Bone marrow (tissue), 2 donors: ENCODE results near the gene KIAA0513.
A peak's percentile ranks its signal among the peaks of the same experiment; 100 is the strongest.
"Not testable (repeated sequence)": the region's sequence is repeated elsewhere in the genome, so short reads cannot be mapped to it uniquely, and the experiment has no call there.

Experiments used
- DNase-seq, 2 donors: peaks; one replicate each; lab custom pipeline; 2025; lab: John Stamatoyannopoulos, UW

KIAA0513 gene

GRCh38 chr16:85113168-85113733, 85.7 kb downstream of the KIAA0513 start:
- no peak for DNase-seq

GRCh38 chr16:85113913-85114312, 86.3 kb downstream of the KIAA0513 start:
- DNase-seq: no peak

GRCh38 chr16:85114909-85115567, 87.4 kb downstream of the KIAA0513 start:
- DNase-seq: peak; percentile 54 to 55

DNA sequence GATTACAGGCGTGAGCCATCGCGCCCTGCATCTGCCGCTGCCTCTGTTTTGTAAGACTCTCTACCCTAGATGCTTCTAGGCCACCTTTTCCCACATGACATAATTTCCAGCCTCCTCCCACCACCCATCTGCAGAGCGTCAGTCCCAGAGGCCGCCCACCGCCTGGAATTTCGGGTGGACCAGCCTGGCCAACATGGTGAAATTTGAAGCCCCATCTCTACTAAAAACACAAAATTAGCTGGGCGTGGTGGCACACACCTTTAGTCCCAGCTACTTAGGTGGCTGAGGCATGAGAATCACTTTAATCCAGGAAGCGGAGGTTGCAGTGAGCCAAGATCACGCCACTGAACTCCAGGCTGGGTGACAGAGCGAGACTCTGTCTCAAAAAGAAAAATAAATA, 89.8 kb downstream of the KIAA0513 start:
- no peak for DNase-seq

GRCh38 chr16:85120006-85120340, 92.4 kb downstream of the KIAA0513 start:
- no peak for DNase-seq

- DNase-seq: not testable (repeated sequence)
Observed at GRCh38 chr16:85123441-85123840, 95.8 kb downstream of the KIAA0513 start.

GRCh38 chr16:85123891-85124635, 96.5 kb downstream of the KIAA0513 start:
- no peak for DNase-seq

DNA sequence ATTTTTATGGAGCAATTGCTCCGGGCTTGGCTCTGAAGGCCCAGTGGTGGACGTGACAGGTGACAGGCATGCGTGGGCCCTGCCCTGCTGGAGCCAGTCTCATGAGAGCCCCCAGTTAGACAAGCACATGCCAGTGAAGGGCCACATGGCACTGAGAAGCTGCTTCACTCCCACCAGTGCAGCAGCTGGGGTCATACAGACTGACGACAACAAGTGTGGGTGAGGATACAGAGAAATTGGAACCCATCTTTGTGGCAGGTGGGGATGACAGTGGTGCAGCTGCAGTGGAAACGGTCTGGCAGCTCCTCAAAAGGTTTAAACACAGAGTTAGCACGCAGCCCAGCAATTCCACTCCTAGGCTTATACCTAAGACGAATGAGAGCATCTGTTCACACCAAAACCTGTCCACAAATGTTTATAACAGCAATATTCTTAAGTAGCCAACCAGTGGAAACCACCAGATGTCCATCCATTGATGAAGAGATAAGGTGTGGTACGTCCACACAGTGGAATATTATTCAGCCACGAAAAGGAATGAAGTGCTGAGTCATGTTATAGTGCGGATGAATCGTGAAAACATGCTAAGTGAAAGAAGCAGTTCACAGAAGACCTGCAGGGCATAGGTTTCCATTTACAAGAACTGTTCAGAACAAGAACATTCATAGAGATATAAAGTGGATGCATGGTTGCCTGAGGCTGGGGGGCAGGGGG, 97.2 kb downstream of the KIAA0513 start:
- no peak for DNase-seq

GRCh38 chr16:85125570-85126393, 98.2 kb downstream of the KIAA0513 start:
- no peak for DNase-seq

DNA sequence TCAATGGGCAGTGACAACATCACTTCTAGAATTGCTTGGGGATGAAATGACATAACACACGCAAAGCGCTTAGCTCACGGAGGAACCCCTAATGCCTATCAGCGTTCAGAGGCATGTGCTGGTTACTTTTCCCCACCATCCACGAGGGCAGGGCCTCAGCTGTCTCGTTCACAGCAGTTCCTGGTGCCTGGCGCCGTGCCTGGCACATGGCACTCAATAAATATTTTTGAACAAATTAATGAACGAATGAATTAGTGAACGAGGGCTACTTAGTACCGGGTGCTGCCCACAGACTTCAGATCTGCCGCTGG, 98.8 kb downstream of the KIAA0513 start:
- no peak for DNase-seq

DNA sequence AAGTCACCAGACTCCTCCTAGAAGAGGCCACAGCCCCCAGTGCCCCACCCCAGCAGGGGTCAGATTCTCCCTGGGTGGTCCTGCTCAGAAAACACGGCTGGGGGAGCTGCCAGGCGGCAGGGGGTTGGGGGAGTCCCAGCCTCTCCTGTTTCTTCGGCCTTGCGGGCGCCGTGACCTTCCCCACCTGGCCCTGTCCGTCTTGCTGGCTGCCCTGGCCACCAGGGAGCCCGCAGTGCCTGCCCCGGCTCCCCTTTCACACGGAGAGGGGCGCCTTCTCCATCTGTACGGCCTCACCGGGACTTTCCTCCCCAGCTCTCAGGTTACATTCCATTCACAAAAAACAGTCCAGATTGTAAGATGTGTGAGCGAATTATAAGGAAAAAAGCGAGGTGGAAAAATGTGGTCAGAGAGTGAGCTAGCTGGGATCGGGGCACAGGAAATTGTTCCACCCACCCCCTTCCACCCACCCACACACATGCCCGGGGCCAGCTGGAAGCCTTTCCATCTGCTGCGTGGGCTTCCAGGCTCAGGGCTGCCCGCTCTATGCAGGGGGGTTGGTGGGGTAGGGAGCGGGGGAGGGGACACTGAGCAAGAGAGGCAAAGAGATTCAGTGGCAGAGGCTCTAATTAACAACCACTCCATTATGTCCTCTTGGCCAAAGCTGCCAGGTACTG, 99.2 kb downstream of the KIAA0513 start:
- DNase-seq: no peak

DNA sequence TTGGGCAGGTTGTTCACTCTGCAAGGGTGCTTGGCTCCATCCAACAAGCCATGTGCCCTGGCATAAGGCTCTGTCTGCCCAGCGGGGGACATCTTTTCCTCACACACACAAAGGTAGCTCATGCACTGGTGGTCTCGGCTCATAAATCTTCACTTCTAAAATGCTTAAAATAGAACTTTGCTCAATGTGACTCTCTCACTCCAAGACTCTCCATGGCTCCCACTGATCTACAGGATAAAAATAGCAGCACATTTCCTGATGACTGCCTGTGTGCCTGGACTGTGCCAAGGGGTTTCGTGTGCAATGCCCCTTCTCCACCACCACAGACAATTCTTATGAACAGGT, 99.8 kb downstream of the KIAA0513 start:
- no peak for DNase-seq

DNA sequence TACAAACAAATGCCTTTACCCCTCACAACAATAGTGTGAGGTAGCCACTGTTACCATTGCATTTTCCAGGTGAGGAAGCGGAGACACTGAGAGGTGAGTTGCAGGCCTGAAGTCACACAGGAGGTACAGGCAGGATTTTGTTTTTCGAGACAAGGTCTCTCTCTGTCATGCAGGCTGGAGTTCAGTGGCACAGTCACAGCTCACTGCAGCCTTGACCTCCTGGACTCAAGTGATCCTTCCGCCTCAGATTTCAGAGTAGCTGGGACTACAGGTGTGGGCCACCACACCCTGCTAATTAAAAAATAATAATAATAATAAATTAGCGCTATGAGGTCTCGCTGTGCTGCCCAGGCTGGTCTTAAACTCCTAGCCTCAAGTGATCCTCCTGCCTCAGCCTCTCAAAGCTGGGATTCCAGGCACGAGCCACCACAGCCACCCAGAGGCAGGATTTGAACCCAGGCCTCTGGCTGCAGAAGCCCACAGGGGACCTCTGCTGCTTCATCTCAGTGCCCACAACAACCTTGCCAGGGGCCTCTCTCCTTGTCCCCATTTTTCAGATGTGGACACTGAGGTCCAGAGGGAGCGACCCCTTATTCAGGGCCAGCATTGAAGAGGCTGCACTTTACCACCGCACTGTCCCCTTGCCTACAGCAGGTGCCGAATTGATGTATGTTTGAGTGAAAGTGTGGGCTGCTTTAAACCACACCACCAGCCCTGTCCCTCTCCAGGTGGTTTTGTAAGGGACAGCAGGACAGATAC, 100.7 kb downstream of the KIAA0513 start:
- no peak for DNase-seq

- no peak for DNase-seq
Observed at GRCh38 chr16:85129876-85130704, 102.5 kb downstream of the KIAA0513 start.

GRCh38 chr16:85130705-85131028, 103.1 kb downstream of the KIAA0513 start:
- no peak for DNase-seq

- no peak for DNase-seq
Observed at GRCh38 chr16:85132456-85133289, 105.1 kb downstream of the KIAA0513 start.

DNA sequence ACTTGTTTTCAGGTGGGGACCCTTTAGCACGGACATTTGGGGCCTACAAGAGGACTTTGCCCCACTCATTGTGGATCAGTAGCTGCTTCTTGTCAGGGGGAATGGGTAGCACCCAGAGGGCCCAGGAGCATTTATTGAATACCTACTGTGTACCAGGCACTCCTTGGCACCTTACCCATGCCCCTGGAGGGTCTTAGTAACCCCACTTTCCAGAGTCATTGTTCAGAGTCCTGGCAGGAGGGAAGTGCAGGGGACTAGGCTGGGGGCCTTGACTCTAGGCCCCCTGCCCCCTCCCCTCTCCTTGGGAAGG, 105.7 kb downstream of the KIAA0513 start:
- DNase-seq: no peak

DNA sequence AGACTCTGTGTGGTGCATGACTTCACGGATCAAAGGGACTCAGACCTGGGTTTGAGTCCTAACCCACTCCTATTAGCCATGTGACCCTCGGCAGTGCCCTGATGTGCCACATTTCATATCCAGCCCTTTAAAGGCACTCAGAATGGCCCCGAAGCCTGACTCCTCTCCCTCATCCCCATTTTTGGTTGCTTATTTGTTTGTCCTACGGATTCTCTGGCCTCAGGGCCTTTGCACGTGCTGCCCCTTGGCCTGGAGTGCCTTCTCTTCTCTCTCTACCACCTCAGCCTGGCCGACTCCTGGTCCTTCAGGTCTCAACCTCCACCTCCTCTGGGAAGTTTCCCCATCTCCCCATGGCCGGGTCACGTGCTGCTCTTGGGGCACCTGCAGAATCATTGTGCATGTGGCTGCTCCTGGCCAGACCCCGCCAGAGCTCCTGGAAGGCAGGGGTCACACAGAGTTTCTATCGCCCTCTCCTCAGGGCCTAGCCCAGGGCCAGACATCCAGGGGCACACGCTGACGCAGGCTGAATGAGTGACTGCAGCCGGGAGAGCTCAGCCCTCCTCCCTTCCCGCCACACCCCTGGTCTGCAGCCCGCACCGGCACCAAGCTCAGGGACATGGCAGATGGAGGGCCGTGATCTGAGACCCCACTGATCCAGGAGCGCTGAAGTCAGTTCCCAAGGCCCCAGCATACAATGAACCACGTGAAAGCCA, 106.6 kb downstream of the KIAA0513 start:
- no peak for DNase-seq

GRCh38 chr16:85134789-85135142, 107.2 kb downstream of the KIAA0513 start:
- no peak for DNase-seq
